ENCODE measurements around the gene RERE.
"Not testable (repeated sequence)": the region's sequence is repeated elsewhere in the genome, so short reads cannot be mapped to it uniquely, and the experiment has no call there.

Gene RERE

DNA sequence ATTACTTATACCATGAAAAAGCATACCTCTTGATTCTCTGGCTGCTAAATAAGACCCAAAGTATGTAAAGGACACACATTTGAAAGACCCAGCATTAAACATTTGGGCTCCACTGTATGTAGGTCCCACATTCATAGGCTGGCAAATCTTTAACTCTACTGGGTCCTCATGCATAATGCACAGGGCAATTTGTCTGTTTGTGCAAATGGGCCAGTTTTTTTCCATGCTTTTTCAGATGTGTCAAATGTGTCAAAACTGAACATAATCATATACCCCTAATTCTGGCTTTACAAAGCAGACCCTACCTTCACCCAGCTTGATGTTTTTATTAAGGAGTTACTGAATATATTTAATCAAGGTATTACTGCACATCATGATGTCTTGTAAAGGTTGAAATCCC is 63.7 kb downstream of the RERE start:
- no peak for DNase-seq

GRCh38 chr1:8752921-8753713 is 64.3 kb downstream of the RERE start:
- no peak for DNase-seq

DNA sequence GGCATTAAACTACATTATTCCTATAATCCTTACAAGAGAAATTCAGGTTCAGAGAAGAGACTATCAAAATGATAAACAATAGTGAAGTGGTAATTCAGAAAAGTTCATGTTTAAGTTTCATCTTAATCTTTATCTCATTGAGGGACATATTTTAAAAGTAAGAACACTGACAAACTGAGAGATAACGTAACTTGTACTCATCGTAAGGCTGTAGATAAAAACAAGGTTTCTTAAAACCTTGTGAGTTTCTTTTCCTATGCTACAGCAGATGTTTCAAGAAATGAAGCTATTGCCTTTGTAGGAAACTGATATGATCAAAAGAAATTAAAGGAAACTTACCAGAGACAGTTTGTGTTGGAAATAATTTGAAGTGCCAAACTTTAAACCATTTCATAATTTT is 65.0 kb downstream of the RERE start:
- DNase-seq = no peak

DNA sequence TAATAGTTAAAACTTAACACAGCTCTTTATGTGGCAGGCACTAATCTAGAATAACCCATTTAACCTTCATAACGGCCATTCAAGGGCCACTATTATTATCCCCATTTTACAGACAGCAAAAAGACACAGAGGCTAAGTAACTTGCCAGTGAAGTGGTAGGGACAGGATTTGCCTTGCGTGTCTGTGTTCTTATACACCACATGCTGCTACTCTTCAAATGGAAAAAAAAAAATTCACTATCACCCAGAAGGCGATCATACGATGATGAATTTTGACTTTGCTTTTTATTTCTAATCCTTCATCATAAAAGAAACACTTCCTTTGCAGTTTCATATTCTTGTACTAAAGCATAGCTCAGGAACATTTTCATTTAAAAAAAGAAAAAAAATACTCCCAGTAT is 65.5 kb downstream of the RERE start:
- no peak for DNase-seq

DNA sequence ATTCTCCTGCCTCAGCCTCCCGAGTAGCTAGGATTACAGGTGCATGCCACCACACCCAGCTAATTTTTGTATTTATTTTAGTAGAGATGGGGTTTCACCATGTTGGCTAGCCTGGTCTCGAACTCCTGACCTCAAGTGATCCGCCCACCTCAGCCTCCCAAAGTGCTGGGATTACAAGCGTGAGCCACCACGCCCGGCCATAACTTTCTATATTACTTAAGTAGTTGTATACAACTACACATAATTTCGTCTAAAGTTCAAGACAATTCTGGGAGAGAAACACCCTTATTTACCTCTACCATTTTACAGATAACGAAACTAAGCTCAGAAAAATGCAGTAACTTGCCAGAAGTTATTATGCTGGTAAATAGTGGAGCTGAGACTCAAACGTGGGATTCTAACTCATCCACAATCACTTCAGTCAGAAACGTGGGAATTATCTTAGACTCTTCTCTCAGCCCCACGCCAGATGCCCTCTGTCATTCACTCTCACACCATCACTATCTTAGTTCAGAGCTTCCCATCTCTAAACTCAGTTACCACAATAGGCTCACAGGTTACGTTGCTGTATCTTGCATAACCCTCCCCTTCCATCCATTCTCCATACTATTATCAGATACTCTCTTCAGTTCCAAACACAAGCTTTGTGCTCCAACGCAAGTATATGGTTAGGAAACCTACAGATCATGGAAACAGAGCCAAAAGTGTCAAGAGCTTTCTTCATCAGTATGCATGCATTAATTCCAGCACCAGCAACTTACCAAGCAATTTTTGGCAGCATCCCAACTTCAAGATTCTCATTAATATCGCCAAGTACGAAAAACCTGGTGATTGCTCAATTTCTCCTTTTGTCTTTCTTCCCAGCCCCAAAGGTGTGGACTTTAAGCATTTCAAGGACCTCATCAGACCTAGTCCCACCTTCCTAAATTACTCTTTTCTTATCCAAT is 69.3 kb downstream of the RERE start:
- no peak for DNase-seq

- no peak for DNase-seq
These were observed 70.9 kb downstream of the RERE start for GRCh38 chr1:8746554-8746953.

- no peak for DNase-seq
These were observed 71.6 kb downstream of the RERE start for GRCh38 chr1:8745749-8746390.

DNA sequence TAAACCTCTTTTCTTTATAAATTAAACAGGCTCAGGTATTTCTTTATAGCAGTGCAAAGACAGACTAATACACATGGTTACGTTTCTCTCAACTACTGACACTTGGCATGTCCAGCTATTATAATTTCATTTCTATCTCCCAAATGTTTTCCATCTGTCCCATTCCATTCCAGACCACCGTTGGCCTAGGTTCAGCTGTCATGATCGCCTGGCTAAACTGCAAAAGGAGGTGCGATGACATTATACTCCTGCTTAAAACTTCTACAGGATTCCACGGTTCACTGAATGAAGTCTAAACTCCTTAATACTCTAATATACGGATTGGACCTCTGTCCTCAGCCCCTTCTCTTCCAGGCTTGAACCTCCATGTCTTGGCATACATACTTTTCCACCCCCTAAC is 72.1 kb downstream of the RERE start:
- no peak for DNase-seq

DNA sequence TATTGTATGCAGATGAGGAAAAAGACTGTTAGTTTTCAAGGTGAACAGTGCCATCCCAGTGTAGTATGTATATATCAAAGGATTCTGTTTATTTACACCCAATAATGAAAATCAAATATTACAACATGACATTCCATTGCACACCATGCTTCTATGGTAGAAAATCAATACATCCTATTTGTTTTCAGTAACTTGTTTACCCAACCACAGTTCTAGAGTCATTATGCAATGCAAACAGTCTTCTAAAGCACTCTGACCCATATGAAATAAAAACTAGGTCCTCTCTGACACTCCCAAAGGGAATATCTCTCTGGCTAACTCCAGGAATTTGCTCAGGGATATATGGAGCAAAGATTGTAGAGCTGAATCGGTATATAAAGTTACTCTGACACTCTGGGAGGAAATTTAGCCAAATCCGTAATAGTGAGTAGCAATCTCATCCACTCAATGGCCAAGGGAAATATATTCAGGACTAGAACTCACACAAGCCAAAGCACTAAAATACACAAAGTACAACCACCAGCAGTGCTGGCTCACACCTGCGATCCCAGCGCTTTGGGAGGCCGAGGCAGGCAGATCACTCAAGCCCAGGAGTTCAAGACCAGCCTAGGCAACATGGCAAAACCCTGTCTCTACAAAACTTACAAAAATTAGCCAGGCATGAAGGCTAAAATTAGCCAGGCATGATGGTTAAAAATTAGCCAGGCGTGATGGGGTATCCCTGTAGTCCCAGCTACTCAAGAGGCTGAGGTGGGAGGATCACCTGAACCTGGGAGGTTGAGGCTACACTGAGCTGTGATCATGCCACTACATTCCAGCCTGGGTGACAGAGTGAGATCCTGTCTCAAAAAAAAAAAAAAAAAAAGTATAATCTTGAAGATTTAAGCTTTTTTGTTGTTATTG is 75.2 kb downstream of the RERE start:
- no peak for DNase-seq

DNA sequence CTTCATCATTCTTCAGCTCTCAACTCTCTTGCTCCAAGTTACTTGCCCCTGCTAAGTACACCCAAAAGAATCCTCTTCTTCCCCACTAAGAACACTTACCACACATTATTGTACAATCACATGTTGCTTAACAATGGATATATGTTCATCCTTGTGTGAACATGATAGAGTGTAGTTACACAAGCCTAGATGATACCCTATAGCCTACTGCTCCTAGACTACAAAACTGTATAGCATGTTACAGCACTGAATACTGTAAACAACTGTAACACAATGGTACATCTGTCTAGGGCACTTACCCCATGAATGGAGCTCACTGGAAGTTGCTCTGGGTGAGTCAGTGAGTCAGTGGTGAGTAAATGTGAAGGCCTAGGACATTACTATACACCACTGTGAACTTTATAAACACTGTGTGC is 77.4 kb downstream of the RERE start:
- no peak for DNase-seq

- no peak for DNase-seq
These were observed 78.1 kb downstream of the RERE start for GRCh38 chr1:8739377-8739776.

DNA sequence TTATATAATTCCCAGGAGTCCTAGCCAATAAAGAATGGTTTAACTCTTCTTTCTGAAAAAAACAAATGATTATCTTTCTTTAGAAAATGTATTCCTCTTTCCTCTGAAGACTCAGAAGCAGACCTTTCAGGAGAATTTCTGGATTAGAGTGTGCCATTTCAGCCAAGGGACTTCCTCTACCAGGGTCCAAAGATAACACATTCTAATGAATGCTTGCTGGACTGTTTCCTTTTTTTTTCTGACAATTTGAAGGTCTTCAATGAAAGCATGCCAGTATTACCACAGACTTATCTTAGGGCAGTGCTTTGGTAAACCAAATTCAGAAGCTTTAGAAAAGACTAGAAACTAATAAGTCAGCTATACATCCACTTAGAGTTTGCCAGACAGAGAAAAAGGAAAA is 80.5 kb downstream of the RERE start:
- no peak for DNase-seq

- DNase-seq = no peak
These were observed 84.0 kb downstream of the RERE start for GRCh38 chr1:8733484-8733883.

DNA sequence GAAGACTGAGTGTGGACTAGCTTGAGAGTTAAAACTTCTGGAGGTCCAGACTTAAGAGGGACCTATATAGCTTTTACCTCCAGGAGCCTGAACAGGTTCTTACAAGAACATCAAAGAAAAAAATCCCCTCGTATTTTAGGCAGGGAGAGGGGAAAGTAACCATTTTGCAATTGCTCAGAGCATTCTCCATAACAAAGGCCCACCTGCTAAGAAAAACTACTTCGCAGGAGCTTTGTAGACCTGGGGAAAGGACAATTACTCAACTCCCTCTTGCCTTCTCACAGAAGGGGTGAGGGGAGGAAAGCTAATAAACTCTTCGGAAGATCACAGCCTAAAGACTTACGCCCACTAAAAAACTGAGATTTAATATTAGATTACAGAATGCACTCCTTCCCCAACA is 86.3 kb downstream of the RERE start:
- DNase-seq = no peak

DNA sequence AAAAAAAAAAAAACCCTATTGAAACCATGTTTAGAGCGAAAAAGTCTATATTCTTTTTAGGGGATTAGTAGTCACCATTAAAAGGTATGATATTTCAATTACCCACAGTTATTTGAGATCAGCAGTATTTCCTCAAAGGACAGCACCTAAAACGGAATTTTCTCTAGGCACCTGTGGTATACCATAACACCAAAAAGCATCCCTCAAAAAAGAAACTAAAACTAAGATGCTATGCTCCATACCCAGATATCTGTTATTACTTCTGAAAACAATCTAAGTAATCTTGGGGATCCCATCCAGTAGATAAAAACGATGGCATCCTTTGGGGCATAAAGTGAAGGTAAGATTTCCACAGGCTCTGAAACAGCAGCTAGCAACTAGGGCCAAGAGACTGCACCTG is 89.0 kb downstream of the RERE start:
- DNase-seq = no peak

- no peak for DNase-seq
These were observed 89.6 kb downstream of the RERE start for GRCh38 chr1:8727809-8728213.

- DNase-seq = not testable (repeated sequence)
These were observed 90.1 kb downstream of the RERE start for GRCh38 chr1:8727316-8727715.

DNA sequence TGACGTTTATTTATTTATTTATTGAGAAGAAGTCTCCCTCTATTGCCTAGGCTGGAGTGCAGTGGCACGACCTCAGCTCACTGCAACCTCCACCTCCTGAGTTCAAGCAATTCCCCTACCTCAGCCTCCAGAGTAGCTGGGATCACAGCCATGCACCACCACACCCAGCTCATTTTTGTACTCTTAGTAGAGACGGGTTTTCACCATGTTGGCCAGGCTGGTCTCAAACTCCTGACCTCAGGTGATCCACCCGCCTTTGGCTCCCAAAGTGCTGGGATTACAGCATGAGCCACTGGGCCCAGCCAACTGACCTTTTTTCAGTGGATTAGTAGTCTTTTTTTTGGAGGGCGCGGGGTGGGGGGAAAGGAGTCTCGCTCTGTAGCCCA is 90.6 kb downstream of the RERE start:
- DNase-seq = not testable (repeated sequence)

DNA sequence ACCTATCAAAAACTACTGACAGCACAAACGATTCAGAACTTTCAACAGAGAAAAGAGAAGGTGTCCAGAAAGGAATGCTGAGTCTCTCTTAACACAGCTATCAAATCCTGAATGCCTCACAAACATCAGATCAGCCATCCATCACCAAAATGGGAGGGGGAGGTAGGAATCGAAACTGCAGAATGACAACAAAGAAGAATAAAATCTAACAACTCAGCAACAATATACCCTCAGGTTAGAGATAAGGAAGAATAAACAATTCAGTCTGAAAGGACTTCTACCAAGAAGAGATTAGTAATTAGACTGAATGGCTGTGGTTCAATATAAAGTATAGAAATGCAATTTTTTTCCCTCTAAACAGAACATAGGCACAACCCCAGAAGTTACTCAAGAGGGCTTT is 94.4 kb downstream of the RERE start:
- DNase-seq = no peak

DNA sequence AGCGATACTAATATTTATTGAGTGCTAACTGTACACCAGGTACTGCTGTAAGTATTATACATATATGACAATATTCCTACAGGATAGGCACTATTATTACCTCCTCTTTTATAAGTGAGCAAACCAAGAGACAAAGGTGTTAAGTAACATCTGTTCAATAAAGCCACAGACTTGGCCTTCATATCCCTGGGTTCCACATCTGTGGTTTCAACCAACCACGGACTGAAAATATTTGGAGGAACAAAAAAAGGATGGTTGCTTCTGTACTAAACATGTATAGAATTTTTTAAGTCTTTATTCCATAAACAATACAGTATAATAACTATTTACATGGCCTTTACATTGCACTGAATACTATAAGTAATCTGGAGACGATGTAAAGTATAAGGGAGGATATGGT is 95.1 kb downstream of the RERE start:
- no peak for DNase-seq

- no peak for DNase-seq
These were observed 95.6 kb downstream of the RERE start for GRCh38 chr1:8721679-8722324.

DNA sequence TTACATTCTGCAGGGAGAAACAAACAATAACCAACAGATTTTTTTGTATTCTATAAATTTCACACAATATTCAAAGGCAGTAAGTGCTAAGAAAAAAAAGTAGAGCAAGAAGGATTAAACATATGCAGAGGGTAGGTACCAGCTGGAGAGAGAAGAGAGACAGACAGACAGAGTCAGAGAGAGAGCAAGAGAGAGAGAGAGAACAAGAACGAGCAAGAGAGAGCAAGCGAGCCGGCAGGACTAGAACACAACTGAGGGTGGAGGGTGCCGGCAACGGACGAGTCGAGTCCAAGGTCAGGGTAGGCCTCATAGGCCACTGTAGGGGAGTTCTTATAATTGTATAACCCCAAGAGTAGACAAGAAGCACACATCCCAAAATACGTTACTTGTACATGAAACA is 97.1 kb downstream of the RERE start:
- no peak for DNase-seq
